Pancreas (tissue), 10 donors: ENCODE measurements around the gene DYNLRB1. TPM values are rescaled to one million over a fixed set of nuclear protein-coding genes. Genes with fewer than 3 reads are reported as not detected.
A peak's percentile ranks its signal among the peaks of the same experiment; 100 is the strongest.

Source experiments
- ATAC-seq, 4 donors: fragments of 200-7000 bp; cut with Tn5 transposase; one replicate each; pipeline versions ENCODE4 v1.8.0 to v1.9.1; 2020; ENCODE audit warnings: mild to moderate bottlenecking in 4 of 4, moderate library complexity in 4 of 4
- DNase-seq, 6 donors: peaks; one replicate each; pipeline ENCODE4 v3.0.0-alpha.2; 2020
- FAIRE-seq: peaks from 2 replicates; lab custom pipeline; 2012; peaks lifted over from hg19 to GRCh38; lab: Jason Lieb, UNC
- H3K27ac ChIP-seq, 4 donors: fragments of 200-600 bp; sonication (generic); 1 replicate in 3 of 4; 2 replicates in 1 of 4; pipeline versions ENCODE4 v1.5.0 to v1.8.0; 2020
- H3K27me3 ChIP-seq, 4 donors: fragments of 200-600 bp; one replicate each; pipeline ENCODE4 v1.8.0; 2021
- H3K36me3 ChIP-seq, 3 donors: fragments of 200-600 bp; sonication (generic) in 1 of 3; one replicate each; pipeline versions ENCODE4 v1.5.0 to v1.8.0; 2020 to 2021
- H3K4me1 ChIP-seq, 3 donors: fragments of 200-600 bp; one replicate each; pipeline ENCODE4 v1.8.0; 2021
- H3K4me3 ChIP-seq, 4 donors: fragments of 200-600 bp; sonication (generic) in 2 of 4; one replicate each; pipeline versions ENCODE4 v1.5.0 to v1.8.0; 2020 to 2021
- H3K9me3 ChIP-seq, 4 donors: fragments of 200-600 bp; one replicate each; pipeline ENCODE4 v1.8.0; 2021
- WGBS, 2 donors: extraction: QIAGEN DNeasy Blood & Tissue Kit; methylation state at CpG; one replicate each; pipeline ENCODE4 v1.1.7; 2013; 5-methylcytosine and 5-hydroxymethylcytosine counted together
- intact Hi-C, 3 donors: fragments of 100-400 bp; cut with DNase I; formaldehyde crosslinking; loops; one replicate each; pipeline versions ENCODE4 v1.11.1 to v1.14.2; 2022
- polyA plus RNA-seq, 2 donors: library from polyadenylated mRNA; stranded (reverse); fragments of 200-250 nt; gene quantifications; one replicate each; pipeline ENCODE4 v1.2.3, GENCODE V29; 2013
- total RNA-seq, 6 donors: library from RNA; stranded (reverse); fragmentation: NEBNext Ultra II Directional in 4 of 6; extraction: Animal tissue kit (Norgen Biotek cat#: 25700) in 4 of 6; gene quantifications; one replicate each; pipeline versions ENCODE4 v1.2.1 to v1.2.4, GENCODE V29; 2021 to 2023
- TF ChIP-seq, protein P1 (sequence below), 4 donors: fragments of 200-600 bp; sonication (generic) in 3 of 4; IDR thresholded peaks; one replicate each; pipeline versions ENCODE4 v1.5.0 to v1.8.0; 2021; ENCODE audit warnings: antibody characterized with exemption in 4 of 4
- donor health status: healthy with polysubstance abuse.
- donor health status: DM: no; HTN: no; CAD: no; lungs with moderate emphysema.
- donor health status: DM: no; HTN: no; CAD: no.
- donor health status: control.
- donor health status: control.
- donor health status: Bipolar disorder and iron deficiency.
- donor health status: DM: yes; HTN: yes; CAD: no.
- donor health status: DM: no; HTN: no; CAD: no.
- donor health status: DM: no; HTN: no; CAD: no.
- donor health status: DM: yes; HTN: yes; CAD: no.

Gene DYNLRB1
- total and polyA plus RNA-seq, 8 donors: 26.9 to 178 (median 41.6) TPM

- ATAC-seq: peak in 2 of 4 donors; percentile 65 to 67
These were observed 51.0 kb downstream of the DYNLRB1 start for GRCh38 chr20:34566978-34567891.

DNA sequence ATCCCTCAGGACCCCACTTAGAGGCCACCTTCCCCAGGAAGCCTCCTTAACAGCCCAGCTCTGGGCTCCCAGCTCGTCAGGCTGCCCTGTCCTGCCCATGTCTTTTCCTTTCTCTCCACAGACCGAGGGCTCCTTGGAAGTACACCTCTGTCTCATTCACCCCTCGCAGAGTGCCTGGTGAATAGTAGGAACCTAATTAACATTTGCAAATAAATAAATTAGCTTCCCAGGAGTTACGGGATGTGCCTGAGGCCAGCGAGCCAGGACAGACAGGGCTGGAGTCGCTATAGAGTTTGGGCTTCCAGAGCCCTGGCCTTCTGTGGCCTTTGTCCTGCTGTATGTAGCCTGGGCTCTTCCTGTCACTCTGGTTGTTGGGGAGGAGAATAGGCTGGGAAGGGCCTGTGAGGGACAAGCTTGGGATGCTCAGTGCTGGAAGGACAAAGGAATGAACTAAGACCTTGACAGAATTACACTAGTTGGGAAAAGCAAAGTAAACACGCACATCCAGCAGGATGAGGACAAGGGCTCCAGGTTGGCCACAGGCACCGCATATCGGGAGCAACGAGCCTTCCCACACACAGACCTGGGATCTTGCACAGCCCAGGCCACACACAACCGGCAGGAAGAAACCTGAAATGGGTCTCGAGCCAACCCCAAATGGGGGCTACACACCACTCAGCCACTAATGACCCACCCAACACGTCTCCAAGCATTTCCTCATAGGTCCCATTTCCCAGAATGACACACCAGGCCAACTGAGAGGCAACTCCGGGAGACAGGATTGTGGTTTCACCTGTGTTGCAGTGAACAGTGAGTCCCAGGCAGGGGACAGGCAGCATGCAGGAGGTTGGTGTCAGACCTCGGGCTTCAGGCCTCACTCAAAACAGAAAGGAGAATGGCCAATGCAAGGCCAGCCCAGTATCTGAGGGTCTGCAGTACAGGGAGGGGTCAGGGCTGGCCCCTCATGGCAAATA, 52.0 kb downstream of the DYNLRB1 start:
- no peak for ATAC-seq
- FAIRE-seq: no peak
- Histone ChIP-seq H3K4me1 (no peaks in the 10 kb centered on the region), H3K27me3 (no peaks in the 10 kb centered on the region), H3K9me3 (no peaks in the 10 kb centered on the region), H3K4me3 (no peak overlapping the region), H3K36me3 (no peaks in the 10 kb centered on the region), H3K27ac (no peak overlapping the region)
- TF ChIP-seq, protein P1, sequence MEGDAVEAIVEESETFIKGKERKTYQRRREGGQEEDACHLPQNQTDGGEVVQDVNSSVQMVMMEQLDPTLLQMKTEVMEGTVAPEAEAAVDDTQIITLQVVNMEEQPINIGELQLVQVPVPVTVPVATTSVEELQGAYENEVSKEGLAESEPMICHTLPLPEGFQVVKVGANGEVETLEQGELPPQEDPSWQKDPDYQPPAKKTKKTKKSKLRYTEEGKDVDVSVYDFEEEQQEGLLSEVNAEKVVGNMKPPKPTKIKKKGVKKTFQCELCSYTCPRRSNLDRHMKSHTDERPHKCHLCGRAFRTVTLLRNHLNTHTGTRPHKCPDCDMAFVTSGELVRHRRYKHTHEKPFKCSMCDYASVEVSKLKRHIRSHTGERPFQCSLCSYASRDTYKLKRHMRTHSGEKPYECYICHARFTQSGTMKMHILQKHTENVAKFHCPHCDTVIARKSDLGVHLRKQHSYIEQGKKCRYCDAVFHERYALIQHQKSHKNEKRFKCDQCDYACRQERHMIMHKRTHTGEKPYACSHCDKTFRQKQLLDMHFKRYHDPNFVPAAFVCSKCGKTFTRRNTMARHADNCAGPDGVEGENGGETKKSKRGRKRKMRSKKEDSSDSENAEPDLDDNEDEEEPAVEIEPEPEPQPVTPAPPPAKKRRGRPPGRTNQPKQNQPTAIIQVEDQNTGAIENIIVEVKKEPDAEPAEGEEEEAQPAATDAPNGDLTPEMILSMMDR (IDR thresholded peaks at IDR 0.05): no peak
- no peak for DNase-seq
- WGBS, 2 donors: 92% methylated on average over 15 of the region's 15 CpGs
- intact Hi-C loops: no loop called here

More at GRCh38 chr20:34566978-34567891, 51.0 kb downstream of the DYNLRB1 start:
- no peak for FAIRE-seq
- H3K27me3 ChIP-seq: no peaks in the 10 kb centered on the region
- 85 to 92% methylated on average over 9 of the region's 9 CpGs for WGBS, 2 donors
- no peak overlapping the region for H3K4me3 ChIP-seq
- no peaks in the 10 kb centered on the region for H3K36me3 ChIP-seq
- intact Hi-C loops: no loop called here
- no peaks in the 10 kb centered on the region for H3K4me1 ChIP-seq
- DNase-seq: peak in 1 of 6 donors; percentile 58
- TF ChIP-seq, protein P1 (IDR thresholded peaks at IDR 0.05): no peak
- H3K27ac ChIP-seq: peak overlapping the region in 1 of 4 donors; percentile 14
- H3K9me3 ChIP-seq: no peaks in the 10 kb centered on the region

GRCh38 chr20:34569598-34569997, 53.4 kb downstream of the DYNLRB1 start:
- ATAC-seq (no peak), FAIRE-seq (no peak), DNase-seq (no peak)
- intact Hi-C loops: no loop called here
- Histone ChIP-seq H3K36me3 (no peaks in the 10 kb centered on the region), H3K4me1 (no peaks in the 10 kb centered on the region), H3K27ac (no peak overlapping the region), H3K27me3 (no peaks in the 10 kb centered on the region), H3K4me3 (no peak overlapping the region), H3K9me3 (no peaks in the 10 kb centered on the region)
- 88 to 100% methylated on average over 2 of the region's 2 CpGs for WGBS, 2 donors
- TF ChIP-seq, protein P1 (IDR thresholded peaks at IDR 0.05): no peak

DNA sequence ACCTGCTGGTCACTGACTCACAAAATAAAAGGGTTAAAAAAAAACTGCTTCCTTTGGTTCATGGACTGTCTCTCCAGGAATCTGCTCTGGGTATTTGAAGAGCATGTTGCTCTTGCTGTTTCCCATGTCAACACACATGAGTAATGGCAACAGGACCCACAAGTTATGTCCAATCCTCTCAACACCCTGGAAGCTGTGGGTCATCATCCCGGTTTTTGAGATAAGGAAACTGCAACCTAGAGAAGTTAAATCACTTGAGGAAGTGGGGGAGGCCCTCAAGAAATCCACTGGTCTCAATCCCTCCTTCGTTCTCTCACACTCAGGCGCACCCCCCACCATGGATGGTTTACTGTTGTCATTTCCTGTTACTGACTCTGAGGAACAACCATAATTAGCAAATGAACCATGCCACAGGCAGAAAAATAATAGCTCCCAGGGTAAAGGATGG, 54.7 kb downstream of the DYNLRB1 start:
- FAIRE-seq (no peak), ATAC-seq (peak in 2 of 4 donors; percentile 30 to 39), DNase-seq (no peak)
- Histone ChIP-seq H3K27ac (no peak overlapping the region), H3K27me3 (no peaks in the 10 kb centered on the region), H3K36me3 (no peaks in the 10 kb centered on the region), H3K9me3 (no peaks in the 10 kb centered on the region), H3K4me1 (no peaks in the 10 kb centered on the region), H3K4me3 (no peak overlapping the region)
- TF ChIP-seq, protein P1 (IDR thresholded peaks at IDR 0.05): no peak
- intact Hi-C loops: no loop called here
- 59 to 64% methylated on average over 3 of the region's 3 CpGs for WGBS, 2 donors
